ENCODE data around the gene LRFN2.

The LRFN2 gene

DNA sequence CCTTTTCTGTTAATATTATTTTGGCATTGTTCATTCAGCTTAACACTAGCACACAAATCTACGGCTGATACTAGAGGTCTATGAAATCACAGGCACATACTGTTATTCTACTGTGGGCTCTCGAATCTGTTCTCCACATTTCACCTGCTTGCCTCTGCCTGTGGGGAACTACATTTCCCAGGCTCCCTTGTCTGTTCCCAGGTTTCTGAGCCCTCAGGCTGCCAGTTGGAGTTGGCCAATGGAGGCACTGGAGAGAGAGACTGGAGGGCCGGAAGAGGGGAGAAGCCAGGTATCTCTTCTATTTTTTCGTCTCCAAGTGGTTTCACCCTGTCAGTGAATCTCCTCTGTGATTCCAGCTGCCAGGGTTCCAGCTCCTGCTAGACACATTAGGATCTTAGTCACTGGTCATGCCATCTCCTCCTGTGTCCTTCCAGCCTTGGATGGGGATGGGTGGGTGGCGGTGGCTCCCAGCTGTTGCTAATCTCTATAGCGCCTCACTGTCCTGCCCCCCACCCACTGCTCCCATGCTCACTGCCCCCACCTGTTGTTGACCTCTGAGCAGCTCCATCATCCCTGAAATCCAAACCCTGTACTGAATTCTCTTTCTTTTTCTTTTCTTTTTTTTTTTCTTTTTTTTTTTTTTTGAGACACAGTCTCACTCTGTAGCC is 188.2 kb downstream of the LRFN2 start:
- DNase-seq (ENCODE audit: low spot score) = no peak

DNA sequence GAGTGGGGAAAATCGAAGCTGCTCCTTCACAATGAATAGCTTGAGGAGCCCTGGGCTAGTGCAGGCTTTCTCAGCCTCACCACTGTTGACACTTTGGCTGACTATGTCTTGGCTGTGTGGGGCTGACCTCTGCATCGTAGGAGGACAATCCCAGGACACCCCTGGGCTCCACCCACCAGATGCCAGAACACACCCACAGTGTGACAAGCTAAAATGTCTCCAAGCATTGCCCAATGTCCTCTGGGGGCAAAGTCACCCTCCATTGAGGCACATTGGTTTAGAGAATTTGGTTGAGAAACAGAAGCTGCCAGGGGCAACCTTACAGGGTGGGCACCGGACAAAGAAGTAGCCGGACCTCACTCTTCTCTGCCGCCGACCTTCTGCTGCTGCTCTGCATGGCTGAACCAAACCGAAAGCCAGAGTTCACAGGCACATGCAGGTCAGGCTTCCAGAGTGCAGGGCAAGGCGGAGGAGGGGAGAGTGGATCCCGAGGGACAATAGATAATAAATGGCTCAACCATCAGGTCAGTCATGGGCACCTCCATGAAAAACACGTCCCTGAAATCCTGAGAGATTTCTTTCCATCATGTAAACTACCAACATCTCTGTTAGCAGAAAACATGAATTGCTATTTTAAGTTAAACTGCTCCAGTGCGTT is 189.0 kb downstream of the LRFN2 start:
- no peak for DNase-seq (ENCODE audit: low spot score)

DNA sequence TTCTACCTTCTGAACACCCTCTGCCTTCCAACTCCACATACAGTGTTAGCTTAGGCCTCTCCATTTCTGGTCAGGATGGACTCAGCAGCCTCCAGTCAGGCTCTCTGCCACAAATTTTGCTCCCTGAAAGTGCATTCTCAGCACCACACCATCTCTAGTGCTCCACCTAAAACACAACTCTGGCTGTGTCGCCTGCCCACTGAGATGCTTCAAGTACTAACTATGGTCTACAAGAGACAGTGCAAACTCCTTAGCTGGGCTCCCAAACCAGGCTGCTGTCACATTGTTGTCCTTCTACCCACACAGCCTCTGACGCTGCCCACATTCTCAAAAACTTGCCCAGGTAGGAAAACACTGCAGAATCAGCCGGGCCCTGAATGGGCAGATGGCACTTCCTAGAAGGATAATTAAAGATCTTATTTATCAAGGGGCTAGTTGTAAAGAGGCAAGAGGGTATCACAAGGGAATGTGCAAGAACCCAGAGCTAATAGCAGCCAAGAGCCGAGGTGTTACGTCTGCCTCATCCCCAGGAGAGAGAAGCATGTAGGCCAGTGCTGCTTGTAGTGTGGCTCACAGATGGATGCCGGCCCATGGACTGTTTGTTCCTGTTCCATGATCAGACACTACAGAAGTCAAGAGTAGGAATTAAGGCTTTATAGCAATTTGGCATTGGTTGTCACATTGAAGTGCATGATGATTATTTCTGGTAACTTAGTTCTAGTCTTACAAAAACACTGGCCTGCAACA is 189.7 kb downstream of the LRFN2 start:
- DNase-seq (ENCODE audit: low spot score) = no peak

DNA sequence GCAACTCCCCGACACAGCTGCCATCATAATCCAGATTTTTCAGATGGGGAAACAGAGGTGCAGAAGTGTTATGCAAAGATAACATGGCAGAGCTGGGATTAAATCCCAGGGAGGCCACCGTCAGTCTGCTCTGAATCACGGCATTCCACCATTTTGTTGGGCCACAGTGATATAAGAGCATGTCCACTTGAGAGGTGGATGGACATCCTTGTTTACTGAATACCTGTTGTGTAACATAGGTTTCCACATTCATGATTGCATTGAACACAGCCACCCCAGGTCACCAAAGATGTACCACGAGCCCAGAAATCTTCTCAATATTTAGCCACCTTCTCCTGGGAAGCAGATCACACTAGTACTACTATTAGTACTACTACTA is 191.5 kb downstream of the LRFN2 start:
- no peak for DNase-seq (ENCODE audit: low spot score)

DNA sequence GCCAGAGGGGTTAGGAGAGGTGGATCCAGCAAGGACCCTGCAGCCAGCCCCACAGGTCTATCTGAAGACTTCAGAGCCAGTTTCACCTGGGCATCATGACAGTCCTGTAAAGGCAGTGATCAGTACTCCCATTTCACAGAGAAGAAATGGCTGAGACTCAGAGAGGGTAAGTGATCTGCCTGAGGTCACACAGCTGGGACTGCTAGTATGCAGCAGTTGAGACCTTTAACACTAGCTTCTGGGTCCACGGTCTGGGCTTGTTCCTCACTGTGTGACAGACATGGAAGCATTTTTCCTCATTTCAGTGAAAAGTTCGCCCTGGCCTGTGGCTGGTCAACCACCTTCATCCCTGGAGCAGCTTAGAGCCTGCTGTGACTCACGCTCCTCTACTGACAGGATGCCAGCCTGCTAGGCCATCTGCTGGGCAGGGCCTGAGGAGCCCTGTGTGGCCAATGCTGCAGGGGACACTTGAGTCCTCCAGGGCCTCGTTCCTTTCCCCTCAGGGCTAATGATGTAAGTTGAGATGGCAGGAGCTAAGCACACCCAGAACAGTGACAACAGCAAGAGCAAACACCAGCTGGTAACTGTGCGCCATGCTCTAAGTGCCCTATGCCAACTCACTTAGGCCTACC is 192.0 kb downstream of the LRFN2 start:
- DNase-seq (ENCODE audit: low spot score) = no peak

DNA sequence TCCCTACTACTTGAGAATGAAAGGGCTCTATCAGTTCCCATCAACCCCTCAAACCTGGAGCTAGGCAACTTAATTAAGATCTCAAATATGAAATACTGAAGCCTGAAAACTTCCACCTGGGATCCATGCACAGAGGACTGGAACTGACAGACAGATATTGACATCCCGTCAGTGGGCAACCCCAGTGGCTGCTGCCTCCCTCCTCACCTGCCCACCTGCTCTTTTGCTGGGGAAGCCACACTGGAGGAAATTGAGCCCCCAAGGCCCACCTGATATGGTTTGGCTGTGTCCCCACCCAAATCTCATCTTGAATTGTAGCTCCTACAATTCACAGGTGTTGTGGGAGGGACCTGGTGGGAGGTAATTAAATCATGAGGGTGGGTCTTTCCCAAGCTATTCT is 192.8 kb downstream of the LRFN2 start:
- no peak for DNase-seq (ENCODE audit: low spot score)

DNA sequence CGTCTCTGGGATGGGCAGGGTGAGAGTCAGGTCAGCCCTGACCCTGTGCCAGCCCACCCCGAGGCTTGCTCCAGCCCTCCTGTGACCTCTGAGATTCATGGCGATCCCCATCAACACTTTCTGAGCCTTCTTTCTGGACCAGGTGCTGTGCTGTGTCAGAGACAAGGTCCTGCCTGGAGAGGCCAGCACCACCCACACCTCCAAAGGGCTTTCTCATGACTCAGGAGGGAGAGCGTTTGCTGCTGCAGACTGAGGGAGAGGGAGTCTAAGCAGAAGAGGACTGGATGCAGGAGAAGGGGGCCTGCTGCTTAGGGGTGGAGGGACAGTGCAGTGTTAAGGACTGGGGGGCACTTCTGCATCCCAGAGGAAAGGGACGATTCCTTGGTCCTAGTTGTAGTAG is 193.5 kb downstream of the LRFN2 start:
- no peak for DNase-seq (ENCODE audit: low spot score)

DNA sequence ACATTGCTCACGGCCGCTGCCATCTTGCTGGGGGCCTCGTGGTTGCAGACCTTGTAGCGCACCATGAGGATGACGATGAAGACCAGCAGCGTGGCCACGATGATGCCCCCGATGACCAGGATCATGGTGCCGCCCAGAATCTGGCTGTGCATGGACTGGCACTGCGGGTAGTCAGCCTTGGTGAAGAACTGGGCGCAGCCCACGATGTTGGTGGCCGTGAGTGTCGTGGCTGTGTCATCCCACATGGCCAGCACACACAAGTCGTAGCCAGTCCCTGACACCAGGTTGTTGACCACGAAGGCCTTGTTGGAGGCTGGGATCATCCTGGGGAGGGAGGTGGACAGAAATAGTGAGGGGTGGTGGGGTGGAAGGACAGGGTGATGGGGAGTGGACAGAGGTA is 194.6 kb downstream of the LRFN2 start:
- DNase-seq (ENCODE audit: low spot score) = no peak

DNA sequence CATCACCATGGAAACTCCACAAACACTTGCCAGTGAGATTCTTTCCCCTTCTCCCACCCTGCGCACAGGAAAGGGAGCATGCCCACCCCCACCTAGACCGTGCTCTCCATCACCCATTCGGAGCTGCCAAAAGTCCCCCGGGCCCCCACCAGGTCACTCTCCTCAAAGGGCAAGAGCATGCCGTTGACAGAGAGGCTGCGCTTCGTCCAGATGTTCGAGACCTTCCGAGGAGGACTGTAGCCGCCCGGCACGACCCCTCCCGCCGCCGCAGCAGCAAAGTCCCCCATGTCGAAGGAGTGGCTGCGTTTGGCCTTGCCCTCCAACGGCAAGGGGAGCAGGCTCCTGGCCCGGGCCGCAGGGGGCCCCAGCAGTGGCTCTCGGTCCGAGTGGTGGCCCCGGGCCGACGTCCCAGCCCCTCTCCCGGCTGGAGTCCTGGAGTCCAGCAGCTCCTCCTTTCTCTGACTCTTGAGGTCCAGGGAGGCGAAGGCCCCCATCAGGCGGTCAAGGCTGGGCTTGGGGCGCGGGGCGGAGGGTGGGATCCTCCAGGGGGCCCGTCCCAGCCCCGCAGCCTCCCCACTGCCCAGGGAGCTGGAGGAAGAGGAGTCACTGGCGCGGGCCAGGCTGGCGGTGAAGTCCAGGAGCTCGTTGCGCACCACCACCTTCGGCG is 195.2 kb downstream of the LRFN2 start:
- no peak for DNase-seq (ENCODE audit: low spot score)

DNA sequence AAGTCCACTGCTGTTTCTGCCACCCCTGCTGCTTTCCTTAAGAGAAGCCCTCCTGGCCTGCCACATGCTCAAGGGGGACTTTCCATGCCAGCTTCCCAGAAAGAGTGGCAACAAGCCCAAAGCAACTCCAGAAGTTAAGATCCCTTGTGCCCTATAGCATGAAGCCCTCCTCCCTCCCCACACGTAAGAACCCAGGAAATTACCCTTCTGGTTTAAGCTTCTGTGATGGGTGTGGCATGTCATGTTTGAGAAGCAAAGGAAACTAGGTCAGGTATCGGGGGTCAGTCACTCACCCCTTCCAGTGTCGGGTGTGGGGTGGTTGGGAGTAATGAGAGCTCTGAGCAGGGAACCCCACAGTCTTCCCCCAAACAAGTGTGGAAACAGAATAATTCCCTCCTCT is 196.1 kb downstream of the LRFN2 start:
- no peak for DNase-seq (ENCODE audit: low spot score)

DNA sequence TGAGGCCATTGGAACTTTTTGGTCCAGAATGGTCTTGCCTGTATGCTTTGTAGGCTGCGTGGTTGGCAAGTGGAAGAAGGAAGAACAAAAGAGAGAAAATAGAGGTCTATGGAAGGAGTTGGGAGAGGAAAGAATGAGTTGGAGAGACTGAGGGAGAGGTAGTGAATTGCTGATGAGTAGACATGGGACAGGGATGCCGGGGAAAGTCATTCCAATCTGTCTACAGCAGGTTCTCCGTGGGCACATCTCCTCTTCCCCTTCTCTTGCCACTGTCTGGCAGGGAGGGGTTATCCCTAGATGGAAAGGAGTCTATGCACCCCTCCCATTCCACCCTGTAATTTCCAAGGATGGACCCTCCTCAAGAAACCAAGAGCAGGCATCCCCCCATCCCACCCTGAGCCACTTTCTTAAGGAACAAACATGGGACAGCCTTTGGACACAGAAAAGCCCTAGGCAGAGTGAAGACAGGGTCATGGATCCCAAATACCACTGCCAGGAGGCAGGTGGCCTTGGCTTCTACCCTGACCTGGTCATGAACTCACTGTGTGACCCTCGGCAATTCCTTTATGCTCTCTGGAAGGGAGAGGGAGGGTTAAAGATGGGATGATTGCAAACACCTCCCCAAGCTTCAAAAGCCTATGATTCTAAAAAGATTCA is 196.9 kb downstream of the LRFN2 start:
- DNase-seq (ENCODE audit: low spot score) = no peak

DNA sequence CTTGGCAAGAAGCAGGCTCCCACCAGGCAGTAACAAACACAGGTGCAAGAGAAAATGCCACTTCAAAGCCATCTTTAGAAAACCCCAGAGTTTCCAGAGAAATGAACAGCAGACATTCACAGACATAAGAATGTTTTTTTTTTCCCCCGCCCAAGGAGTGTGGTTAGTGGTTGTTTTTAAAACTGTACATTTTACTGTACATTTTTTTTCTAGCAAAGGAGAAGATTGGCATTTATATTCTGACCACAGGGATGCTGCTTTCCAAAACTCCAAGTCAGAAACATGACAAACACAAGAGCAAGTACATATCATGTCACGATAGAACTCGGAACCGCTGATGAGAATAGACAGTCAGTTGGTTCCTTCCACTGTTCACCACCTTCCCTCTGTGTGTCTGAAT is 197.9 kb downstream of the LRFN2 start:
- DNase-seq (ENCODE audit: low spot score) = peak; percentile 30

DNA sequence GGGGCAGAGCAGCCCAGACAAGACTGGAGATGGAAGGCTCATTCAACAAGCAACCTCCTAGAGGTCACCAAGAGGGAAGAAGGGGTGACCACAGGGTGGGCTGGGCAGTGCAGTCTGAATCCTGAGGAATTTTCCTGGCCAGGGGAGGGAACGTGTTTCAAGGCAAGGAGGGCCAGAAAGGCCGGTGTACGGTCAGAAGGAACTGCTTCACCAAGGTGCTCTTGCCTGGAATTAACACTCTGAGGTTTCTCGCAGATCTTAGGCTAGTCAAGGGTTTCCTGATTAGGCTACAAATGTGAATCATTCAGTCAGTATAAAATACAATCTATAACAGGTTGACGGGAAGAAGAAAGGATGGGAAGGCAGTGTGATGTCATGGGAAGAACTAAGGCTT is 199.3 kb downstream of the LRFN2 start:
- no peak for DNase-seq (ENCODE audit: low spot score)

DNA sequence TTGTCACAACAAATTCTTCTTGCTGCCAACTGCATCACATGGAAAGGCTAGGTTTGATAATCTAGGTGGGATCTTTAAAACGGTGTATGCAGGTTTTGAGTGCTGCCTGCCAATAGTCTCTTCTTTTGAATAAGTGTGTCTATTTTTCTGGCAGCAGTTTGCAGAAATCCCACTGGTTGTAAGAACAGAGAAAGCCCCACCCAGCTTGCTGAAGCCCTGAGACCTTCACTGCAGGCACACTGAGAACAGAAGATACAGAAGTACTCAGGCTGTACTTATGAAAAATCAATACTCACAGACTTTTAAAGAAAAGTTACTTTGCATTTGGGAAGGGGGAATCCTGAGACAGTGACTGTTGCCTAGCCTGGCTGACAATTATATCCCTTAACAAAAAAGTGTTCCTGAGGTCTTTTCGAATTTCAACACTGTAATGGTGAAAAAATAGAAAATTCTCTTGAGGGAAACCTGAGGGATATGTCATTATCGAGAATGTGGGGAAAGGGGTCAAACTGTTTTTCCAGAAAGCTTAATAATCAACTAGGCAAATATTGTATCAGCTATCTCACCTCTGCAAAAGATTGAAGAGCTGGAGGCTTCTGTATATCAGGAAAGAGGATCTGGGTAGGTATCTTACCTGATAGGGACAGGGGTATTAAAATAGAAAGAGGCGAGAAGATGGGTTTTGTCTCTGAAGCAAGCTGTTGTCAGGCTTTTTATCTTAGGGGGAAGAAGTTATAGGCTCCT is 199.9 kb downstream of the LRFN2 start:
- DNase-seq (ENCODE audit: low spot score) = peak; percentile 20

DNA sequence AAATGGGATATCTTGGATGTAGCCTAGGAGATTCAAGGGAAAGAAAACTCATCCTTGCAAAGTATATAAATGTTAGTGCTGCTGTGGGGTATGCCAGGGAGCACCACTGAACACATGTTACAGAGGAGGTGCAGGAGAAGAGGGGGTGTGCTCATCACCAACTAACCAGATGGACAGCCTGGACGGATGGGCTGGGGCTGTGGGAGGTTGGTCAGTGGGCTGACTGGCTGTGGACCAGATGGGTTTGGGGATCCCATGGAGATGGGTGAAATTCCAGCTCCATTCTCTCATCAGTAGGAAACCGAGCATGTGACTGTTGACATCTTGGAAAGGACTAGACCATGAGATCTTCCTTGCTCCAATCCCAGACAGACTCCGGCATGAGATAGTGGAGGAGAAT is 201.0 kb downstream of the LRFN2 start:
- DNase-seq (ENCODE audit: low spot score) = no peak

DNA sequence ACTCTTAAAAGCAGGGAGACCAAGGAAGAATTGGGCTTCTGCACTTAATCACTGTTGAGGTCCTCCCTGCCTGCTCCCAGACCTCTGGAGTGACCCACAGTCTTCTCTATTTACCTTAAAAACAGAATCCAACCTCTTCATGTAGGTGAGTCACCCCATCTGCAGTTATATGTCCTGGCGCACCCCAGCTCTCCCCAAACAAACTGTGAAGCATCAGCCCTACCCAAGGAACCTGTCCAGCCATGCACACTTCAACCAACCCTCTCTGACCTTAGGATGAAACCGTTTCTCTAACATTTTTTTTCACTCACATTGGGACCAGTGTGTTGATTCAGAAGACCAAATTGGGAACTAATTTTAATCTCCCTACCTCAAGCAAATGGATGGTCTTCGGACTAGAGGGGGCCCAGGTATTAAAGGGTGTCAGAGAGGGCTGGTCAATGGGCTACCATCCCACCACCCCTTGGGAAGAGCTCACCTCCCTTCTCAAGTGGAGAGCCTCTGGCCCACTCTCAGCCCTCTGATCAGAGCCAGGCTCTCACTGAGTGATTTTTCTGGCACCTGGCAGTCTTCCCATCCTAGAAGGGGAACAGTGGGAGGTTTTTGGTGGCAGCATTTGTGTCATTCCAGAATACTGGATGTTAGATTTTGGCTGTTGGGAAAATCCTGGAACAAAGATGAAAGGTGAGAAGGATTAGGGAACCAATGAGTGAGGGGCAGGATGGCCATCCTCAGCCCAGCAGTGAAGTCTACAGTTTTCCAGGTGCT is 203.6 kb downstream of the LRFN2 start:
- DNase-seq (ENCODE audit: low spot score) = no peak

DNA sequence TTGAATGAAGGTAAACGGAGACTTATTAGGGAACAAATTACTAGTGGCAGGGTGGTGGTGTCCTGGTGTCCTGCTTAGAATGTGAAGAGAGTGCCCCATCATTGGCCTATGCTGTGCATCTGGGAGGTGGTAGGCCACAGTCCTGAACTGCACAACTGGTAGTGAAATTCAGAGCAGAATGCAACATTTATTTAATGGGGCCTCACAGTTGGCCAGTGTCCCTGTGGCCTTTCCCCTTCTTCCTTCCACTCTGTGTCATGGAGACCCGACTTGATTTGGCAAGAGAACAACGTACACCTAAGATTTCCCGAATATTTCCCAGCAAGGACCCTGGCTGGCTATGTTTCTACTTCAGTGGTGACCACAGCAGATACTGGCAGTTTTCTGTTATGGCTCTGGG is 206.9 kb downstream of the LRFN2 start:
- no peak for DNase-seq (ENCODE audit: low spot score)

DNA sequence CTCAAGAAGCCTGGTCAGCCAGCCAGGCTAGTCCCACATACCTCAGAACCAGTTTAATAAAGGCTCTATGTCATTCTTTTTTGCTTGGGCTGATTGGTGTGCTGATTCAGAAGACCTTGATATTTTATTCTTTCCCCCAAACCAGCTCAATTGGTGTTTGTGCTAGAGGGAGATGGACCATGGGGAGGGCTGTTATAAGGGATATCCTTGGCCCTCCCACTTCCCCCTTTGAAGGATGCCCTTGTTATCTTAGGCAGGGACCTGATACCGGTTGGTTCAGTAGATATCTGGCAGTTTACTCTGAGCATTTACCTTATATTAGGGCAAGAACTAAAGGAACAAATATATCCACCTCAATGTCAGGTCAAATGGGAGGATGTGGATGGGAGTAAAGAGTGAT is 207.4 kb downstream of the LRFN2 start:
- DNase-seq (ENCODE audit: low spot score) = no peak

DNA sequence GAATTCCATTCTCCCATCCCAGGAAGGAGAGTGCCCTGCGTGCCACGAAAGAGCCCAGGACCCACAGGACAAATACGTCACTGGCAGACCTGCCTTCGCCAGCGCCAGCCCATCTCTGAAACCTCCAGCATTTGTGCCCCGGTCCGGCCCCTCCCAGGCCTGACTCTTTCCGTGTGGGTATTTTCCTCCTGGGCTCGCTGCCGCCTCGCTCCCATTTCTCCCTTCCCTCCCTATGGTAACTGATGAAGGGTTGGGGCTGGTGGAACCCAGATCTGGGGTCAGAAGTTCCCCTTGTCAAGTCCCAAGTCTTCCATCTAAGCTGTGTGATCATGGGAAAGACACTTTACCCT is 208.5 kb downstream of the LRFN2 start:
- no peak for DNase-seq (ENCODE audit: low spot score)

DNA sequence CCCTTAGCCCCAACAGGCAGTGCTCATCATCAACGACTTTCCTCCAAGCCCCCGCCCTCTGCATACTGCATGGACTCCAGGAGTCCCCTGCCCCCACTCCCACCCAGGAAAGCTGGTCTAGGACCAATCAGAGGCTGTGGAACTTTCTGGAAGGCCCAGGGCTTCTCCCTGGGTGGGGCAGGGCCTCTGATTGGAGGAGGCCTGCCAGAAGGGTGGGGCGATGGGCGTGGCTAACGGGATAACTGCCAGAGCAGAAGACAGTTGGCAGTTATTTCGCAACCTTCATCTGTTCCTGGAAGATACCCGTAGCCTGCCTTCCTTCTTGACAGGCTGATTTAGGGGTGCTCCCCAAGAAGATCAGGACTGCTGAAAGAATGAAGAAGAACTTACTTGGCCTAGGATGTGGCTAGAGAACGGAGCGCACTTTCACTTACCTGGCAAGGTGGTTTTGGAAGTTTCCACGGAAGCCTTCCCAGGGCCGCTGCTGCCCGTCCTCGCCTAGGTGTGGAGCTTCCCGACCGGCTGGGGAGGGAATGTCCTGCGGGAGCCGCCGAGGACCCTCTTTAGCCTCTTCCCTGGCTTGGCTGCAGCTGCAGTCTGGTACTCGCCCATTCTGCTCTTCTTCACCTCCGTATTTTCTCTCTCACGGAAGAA is 209.0 kb downstream of the LRFN2 start:
- DNase-seq (ENCODE audit: low spot score) = no peak
